Sigmoid colon (tissue), 7 donors: ENCODE results near the gene MTRF1. TPM values are rescaled to one million over a fixed set of nuclear protein-coding genes. Genes with fewer than 3 reads are reported as not detected.
"Not testable (repeated sequence)": the region's sequence is repeated elsewhere in the genome, so short reads cannot be mapped to it uniquely, and the experiment has no call there.

Source experiments
- DNase-seq: peaks from one replicate; pipeline ENCODE4 v3.0.0-alpha.2; 2019
- H3K27ac ChIP-seq, 4 donors: fragments of 200-600 bp; sonication (generic); one replicate each; pipeline ENCODE4 v1.5.1; 2016 to 2019; ENCODE audit warnings: mild to moderate bottlenecking in 1 of 4
- H3K27me3 ChIP-seq, 3 donors: fragments of 200-600 bp; sonication (generic); one replicate each; pipeline ENCODE4 v1.5.1; 2019; ENCODE audit warnings: mild to moderate bottlenecking in 1 of 3
- H3K36me3 ChIP-seq, 4 donors: fragments of 200-600 bp; sonication (generic); one replicate each; pipeline ENCODE4 v1.5.1; 2016 to 2019
- H3K4me1 ChIP-seq, 4 donors: fragments of 200-600 bp; sonication (generic); one replicate each; pipeline ENCODE4 v1.5.1; 2017 to 2019
- H3K4me3 ChIP-seq, 4 donors: fragments of 200-600 bp; sonication (generic); one replicate each; pipeline ENCODE4 v1.5.1; 2017 to 2019; ENCODE audit warnings: mild to moderate bottlenecking in 2 of 4, moderate library complexity in 1 of 4
- H3K9me3 ChIP-seq, 4 donors: fragments of 200-600 bp in 3 of 4; sonication (generic) in 3 of 4; one replicate each; pipeline versions ENCODE4 v1.5.1 to v1.6.1; 2013 to 2019
- CTCF ChIP-seq, 4 experiments: fragments of 450-650 bp in 3 of 4; fragments of 200-600 bp in 1 of 4; IDR thresholded peaks; one replicate each; pipeline ENCODE4 v1.5.1; 2016 to 2019; ENCODE audit warnings: antibody characterized with exemption in 4 of 4, mild to moderate bottlenecking in 3 of 4, moderate library complexity in 2 of 4
- EP300 ChIP-seq, 4 donors: sonication (generic); formaldehyde crosslinking; IDR thresholded peaks; one replicate each; pipeline ENCODE4 v1.6.1; 2017; ENCODE audit warnings: antibody characterized with exemption in 4 of 4
- POLR2A ChIP-seq, 2 donors: fragments of 450-650 bp; IDR thresholded peaks; one replicate each; pipeline ENCODE4 v1.6.1; 2016; ENCODE audit warnings: antibody characterized with exemption in 2 of 2, mild to moderate bottlenecking in 2 of 2, moderate library complexity in 2 of 2
- POLR2AphosphoS5 ChIP-seq, 4 donors: sonication (generic); formaldehyde crosslinking; IDR thresholded peaks; one replicate each; pipeline ENCODE4 v1.6.1; 2017; ENCODE audit warnings: antibody characterized with exemption in 4 of 4
- WGBS, 2 donors: extraction: QIAGEN DNeasy Blood & Tissue Kit; methylation state at CpG; one replicate each; pipeline ENCODE4 v1.1.7; 2013; 5-methylcytosine and 5-hydroxymethylcytosine counted together
- intact Hi-C: fragments of 100-400 bp; cut with DNase I; formaldehyde crosslinking; loops from one replicate; pipeline ENCODE4 v1.15.1; 2023
- polyA plus RNA-seq, 3 donors: library from polyadenylated mRNA; stranded (reverse); fragments of 200-250 nt; gene quantifications; one replicate each; pipeline ENCODE4 v1.2.3, GENCODE V29; 2013
- total RNA-seq, 4 donors: library from RNA; depleted of rRNA; stranded (reverse); fragments of >200 nt; gene quantifications; one replicate each; pipeline ENCODE4 v1.1.0, GENCODE V29; 2016
- donor health status: healthy with polysubstance abuse.
- donor health status: Bipolar disorder and iron deficiency.
- donor health status: healthy.

Gene MTRF1
- total and polyA plus RNA-seq, 7 donors = 9.0 to 19.9 (median 12.5) TPM

- Histone ChIP-seq H3K27ac (no peak overlapping the region), H3K27me3 (no peaks in the 10 kb centered on the region), H3K9me3 (no peaks in the 10 kb centered on the region), H3K4me1 (no peaks in the 10 kb centered on the region), H3K4me3 (no peak overlapping the region), H3K36me3 (no peaks in the 10 kb centered on the region)
- DNase-seq = no peak
- 87 to 94% methylated on average over 13 of the region's 13 CpGs for WGBS, 2 donors
- intact Hi-C loops = no loop called here
- TF ChIP-seq POLR2AphosphoS5 (IDR thresholded peaks at IDR 0.05) (no peak), POLR2A (IDR thresholded peaks at IDR 0.05) (no peak), CTCF (IDR thresholded peaks at IDR 0.05) (no peak), EP300 (IDR thresholded peaks at IDR 0.05) (no peak)
Observed at GRCh38 chr13:41284512-41285288, 21.3 kb upstream of the MTRF1 start.

GRCh38 chr13:41282129-41282571 lies 18.8 kb upstream of the MTRF1 start:
- Histone ChIP-seq H3K4me1 (no peaks in the 10 kb centered on the region), H3K36me3 (no peaks in the 10 kb centered on the region), H3K27me3 (no peaks in the 10 kb centered on the region), H3K9me3 (no peaks in the 10 kb centered on the region), H3K27ac (no peak overlapping the region), H3K4me3 (no peak overlapping the region)
- 81 to 90% methylated on average over 5 of the region's 5 CpGs for WGBS, 2 donors
- TF ChIP-seq POLR2AphosphoS5 (IDR thresholded peaks at IDR 0.05) (no peak), POLR2A (IDR thresholded peaks at IDR 0.05) (no peak), EP300 (IDR thresholded peaks at IDR 0.05) (no peak), CTCF (IDR thresholded peaks at IDR 0.05) (no peak)
- DNase-seq = no peak
- intact Hi-C loops = no loop called here

GRCh38 chr13:41279156-41279555 lies 15.8 kb upstream of the MTRF1 start:
- H3K4me3 ChIP-seq, H3K4me1 ChIP-seq, H3K27ac ChIP-seq, H3K9me3 ChIP-seq, H3K27me3 ChIP-seq, H3K36me3 ChIP-seq, intact Hi-C loops, DNase-seq: not testable (repeated sequence)
- 60 to 68% methylated on average over 2 of the region's 2 CpGs for WGBS, 2 donors

GRCh38 chr13:41276824-41277223 lies 13.4 kb upstream of the MTRF1 start:
- Histone ChIP-seq H3K4me1 (no peaks in the 10 kb centered on the region), H3K9me3 (no peaks in the 10 kb centered on the region), H3K4me3 (no peak overlapping the region), H3K27me3 (no peaks in the 10 kb centered on the region), H3K36me3 (no peaks in the 10 kb centered on the region), H3K27ac (no peak overlapping the region)
- no peak for DNase-seq
- TF ChIP-seq POLR2A (IDR thresholded peaks at IDR 0.05) (no peak), POLR2AphosphoS5 (IDR thresholded peaks at IDR 0.05) (no peak), EP300 (IDR thresholded peaks at IDR 0.05) (no peak), CTCF (IDR thresholded peaks at IDR 0.05) (no peak)
- intact Hi-C loops = no loop called here

GRCh38 chr13:41274881-41275280 lies 11.5 kb upstream of the MTRF1 start:
- Histone ChIP-seq H3K4me1 (no peaks in the 10 kb centered on the region), H3K9me3 (no peaks in the 10 kb centered on the region), H3K27ac (no peak overlapping the region), H3K27me3 (no peaks in the 10 kb centered on the region), H3K4me3 (no peak overlapping the region), H3K36me3 (no peaks in the 10 kb centered on the region)
- TF ChIP-seq CTCF (IDR thresholded peaks at IDR 0.05) = no peak
- no peak for TF ChIP-seq POLR2A (IDR thresholded peaks at IDR 0.05)
- TF ChIP-seq POLR2AphosphoS5 (IDR thresholded peaks at IDR 0.05) = no peak
- TF ChIP-seq EP300 (IDR thresholded peaks at IDR 0.05) = no peak
- no peak for DNase-seq
- intact Hi-C loops = no loop called here
- 95 to 96% methylated on average over 11 of the region's 11 CpGs for WGBS, 2 donors
